NCI-H1436 (cell line): ENCODE measurements around the gene GNB1L.

Source experiments
- DNase-seq: peaks from one replicate; lab custom pipeline; 2025; lab: John Stamatoyannopoulos, UW

The GNB1L gene

DNA sequence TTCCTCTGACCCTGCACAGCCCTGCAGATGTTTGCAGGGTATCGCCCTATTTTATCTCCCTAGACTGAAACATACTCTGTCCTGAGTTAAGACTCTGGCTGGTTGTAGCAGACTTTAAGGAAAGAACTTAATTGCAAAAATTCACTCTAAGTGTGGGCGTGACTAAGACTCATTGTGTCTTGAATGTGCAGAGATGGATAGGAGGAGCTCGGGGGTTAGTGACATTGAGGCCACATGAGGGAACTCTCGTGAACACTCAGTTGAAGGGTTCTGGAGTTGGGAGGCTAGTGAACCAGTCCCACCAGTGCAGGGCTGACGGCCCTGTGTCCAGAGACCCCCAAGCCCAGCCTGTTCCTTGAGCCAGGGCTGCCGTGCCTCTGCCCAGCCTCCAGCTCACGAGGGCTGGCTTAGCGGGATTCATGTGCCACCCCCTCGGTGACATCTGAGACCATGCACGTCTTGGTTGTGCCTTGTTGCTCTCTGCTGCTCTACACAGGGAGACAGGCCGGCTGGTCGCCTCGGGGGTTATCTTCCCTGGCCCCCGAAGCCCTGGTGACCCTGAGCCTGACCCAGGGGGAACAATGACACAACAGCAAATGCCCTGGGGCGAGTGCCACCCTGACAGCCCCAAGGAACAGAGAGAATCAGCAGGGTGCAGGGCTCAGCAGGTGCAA lies 105.5 kb downstream of the GNB1L start:
- no peak for DNase-seq

- no peak for DNase-seq
Observed at GRCh38 chr22:19748139-19748538, 106.5 kb downstream of the GNB1L start.

GRCh38 chr22:19747551-19747950 lies 107.1 kb downstream of the GNB1L start:
- DNase-seq = no peak

- DNase-seq = no peak
Observed at GRCh38 chr22:19746726-19747125, 107.9 kb downstream of the GNB1L start.

- no peak for DNase-seq
Observed at GRCh38 chr22:19745155-19746101, 109.2 kb downstream of the GNB1L start.

DNA sequence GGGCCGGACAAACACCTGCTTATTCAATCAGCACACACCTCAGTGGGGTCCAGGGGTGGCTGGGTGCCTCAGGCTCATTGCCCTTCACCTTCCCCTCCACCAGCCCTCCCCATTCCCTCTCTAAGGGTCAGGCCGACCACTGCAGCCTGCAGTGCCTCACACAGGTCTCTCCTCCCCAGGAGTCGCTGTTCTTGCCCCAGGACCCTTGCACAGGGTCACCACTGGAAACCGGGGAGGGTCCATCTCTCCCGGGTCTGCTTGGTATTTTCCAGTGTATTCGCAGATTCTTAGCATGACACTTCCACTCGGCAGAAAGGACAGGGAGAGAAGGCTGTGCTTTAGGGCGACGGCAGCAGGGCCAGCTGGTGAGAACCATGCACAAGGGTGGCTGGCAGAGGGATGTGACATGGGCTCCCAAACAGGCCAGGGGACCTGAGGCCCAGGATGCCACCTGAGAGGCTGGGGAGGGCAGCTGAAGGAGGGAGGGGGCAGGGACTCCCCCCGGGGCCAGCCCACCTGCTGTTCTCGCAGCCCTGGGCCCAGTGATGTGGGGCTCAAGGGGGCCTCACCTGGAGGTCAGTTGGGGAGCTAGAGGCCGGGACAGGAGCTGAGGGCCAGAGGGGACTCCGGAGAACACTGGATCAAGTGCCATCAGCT lies 110.2 kb downstream of the GNB1L start:
- DNase-seq = no peak

GRCh38 chr22:19743651-19744050 lies 111.0 kb downstream of the GNB1L start:
- DNase-seq = no peak

- DNase-seq = no peak
Observed at GRCh38 chr22:19743081-19743480, 111.6 kb downstream of the GNB1L start.

DNA sequence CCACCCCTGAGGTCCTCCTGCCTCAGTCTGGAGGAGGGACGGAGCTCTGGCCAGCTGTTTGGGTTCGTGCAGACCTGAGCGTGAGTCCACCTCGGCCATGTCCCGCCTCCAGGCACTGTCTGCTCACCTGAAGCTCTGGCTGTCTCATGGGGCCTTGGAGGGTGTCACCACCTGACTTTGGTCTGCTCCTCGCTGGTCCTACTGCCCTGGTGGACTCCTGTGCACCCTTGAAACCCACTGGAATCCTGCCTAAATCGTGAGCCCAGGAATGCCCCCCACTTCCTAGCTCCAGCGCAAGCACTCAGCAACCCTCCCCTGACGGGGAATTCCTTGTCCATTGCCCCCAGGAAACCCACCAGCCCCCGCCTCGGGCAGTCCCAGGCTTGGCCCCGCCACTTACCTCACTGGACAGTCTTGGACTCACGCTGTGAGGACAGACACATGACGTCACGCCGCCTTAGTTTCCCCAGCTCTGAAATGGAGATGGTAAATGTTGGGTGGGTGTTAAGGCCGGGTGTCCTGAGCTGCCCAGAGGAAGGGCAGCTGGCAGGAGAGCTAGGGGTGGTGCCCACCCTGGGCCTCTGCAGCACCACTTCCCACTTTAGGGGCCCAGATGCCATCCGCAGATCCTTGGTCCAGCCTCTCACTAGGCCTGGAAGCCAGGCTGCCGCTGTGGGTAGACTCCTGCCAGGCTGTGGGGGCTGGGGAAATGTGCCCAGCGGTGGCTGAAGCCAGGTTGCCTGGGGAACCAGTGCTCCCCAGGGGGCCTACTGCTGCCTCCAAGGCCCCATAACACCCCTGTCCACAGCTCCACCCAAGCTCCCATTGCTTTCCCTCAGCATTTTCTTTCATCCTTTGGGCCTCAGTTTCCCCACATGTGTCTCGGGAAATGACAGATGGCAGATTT lies 112.3 kb downstream of the GNB1L start:
- no peak for DNase-seq

DNA sequence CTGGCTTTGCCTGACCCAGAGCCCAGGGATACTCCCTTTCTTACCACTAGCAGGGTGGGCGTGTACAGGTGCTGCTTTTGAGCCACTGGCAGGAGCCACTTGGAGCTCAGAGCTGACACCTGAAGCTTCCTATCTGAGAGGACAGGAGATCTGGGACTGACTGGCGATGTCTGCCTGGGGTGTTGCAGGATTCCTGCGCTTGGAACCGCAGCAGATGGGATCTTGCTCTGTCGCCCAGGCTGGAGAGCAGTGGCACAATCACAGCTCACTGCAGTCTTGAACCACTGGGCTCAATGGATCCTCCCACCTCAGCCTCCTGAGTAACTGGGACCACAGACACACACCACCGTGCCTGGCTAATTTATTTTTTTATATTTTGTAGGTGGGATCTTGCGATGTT lies 113.6 kb downstream of the GNB1L start:
- no peak for DNase-seq

DNA sequence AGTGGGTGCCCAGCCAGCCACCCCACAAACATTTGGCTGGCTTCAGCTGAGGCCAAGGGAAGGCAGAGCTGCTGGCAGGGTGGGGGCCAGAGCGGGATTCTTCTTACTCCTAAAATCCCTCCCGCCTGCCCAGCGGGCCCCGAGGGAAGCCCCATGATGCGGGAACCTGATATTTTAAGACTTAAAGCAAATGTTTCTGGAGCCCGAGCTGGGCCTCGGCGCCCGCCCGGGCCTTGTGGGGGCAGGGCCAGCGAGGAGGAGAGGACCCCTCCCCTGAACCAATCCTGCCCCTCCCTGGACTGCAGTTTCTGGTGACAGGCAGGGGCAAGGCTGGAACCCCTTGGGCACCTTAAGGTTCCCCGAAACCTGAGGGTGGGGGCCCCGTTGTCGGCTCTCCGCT lies 114.1 kb downstream of the GNB1L start:
- DNase-seq = no peak

DNA sequence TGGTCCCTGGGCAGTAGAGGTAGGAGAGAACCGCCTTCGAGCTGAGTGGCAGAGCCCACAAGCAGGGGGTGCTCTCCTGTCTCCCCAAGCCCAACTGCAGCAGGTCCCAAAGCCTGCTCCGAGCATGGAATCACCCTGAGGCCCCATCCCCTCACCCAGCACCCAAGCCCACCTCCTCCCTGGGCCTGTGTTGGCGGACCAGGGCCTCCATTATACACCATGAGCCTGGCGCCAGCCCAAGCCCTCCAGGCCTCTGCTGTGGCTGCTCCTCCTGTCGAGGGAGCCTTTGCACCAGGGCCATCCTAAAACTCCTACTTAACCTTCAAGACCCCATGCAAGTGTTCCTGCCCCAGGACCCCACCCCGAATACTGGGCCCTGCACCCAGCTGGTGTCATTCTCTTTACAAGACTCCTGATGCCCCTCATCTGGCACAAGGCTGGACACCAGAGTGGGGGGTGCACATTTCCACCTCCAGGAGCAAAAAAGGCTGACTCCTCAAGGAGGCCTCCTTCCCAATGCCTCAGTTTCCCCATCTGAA lies 114.7 kb downstream of the GNB1L start:
- no peak for DNase-seq

DNA sequence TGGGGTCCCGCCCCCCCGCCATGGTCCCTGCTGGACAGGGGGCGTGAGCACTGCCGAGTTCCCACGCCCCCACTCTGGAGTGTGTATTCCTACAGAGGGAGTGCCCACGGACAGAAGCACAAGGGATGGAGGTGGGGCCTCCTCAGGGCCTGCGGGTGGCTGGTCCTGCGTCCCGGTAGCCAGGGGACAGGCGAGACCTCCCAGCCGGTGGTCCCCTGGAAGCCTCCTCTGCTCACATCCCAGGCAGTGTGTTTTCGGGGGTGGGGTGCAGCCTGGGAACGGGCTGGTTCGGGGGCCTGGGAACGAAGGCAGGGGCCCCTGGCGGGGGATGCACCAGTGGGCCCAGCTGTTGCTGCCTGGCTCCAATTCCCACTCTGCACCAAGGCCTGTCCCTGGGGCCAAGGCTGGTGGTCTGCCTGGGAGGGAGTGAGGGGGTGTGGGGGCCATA lies 115.2 kb downstream of the GNB1L start:
- DNase-seq = no peak

- DNase-seq = no peak
Observed at GRCh38 chr22:19738664-19739447, 115.8 kb downstream of the GNB1L start.

DNA sequence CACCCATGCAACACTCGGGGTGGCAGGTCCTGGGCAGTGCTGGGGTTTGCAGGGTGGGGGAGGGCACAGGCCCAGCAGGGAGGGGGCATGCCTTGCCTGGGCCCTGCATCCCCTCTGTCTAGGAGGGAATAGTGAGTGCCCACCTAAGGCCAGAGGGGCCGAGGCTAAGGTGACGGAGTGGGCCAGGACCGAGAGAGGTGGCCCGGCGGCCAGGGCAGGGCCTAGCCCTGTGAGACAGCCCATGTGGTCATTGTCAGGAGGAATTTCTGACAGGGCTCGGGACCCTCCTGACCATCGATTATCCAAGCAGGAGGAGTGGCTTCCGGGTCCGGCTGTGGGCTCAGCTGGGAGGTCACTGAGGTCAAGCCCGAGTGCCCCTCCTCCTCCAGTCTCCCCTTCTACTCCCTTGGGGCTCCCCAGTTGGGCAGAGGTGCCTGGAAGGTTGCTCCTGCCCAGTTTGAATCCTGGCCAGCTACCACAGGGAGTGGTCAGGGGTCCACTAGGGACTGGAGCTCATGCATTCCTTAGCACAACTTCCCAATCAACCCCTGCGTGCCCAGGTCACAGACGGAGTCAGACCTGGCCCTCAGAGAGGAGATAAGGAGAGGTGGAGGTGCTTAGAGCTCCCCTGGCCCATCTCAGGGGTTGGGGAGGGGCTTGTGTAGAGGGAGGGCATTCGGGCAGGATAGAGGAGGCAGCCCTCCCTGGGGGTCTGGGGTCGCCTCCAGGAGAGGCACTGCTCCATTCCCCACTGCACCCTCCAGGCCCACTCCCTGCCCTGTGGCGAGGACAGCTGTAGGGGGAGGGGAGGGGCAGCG lies 116.6 kb downstream of the GNB1L start:
- no peak for DNase-seq

DNA sequence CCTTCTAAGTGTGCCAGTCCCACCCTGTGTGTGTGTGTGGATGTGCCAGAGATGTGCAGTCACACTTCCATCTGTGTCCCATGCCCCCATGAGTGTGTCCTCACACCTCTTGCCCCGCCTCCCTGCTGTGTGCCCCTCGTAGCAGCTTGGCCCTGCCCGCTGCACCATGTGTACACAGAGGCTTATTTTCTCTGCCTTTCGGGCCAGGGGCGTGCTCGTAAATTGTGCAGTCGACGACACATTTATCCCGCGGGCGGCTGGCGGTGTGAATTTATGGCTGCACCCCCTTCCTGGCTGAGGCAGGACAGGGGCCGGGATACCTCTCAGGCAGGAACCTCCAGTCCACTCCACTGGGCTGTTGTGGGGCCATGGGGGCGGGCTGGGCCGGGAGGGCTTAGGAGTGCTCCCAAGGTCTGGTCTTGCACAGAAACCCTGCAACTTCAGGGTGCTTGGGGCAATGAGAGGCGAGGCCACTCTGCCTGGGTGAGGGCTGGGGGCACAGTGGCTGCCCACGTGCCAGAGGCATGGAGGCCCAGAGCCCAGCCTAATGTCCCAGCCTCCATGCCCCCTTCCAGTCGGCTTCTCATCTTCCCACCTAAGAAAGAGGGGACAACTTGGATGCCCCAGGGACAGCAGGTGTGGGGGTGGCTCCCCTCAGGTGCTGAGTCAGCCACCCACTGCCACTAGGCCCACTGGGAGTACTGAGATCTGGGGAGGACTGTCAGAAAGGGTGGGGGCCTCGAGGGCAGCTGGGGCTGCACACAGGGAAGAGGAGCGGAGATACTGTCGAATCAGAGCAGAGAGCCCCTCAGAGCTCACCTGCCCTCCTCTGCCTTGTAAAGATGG lies 118.8 kb downstream of the GNB1L start:
- DNase-seq = no peak

DNA sequence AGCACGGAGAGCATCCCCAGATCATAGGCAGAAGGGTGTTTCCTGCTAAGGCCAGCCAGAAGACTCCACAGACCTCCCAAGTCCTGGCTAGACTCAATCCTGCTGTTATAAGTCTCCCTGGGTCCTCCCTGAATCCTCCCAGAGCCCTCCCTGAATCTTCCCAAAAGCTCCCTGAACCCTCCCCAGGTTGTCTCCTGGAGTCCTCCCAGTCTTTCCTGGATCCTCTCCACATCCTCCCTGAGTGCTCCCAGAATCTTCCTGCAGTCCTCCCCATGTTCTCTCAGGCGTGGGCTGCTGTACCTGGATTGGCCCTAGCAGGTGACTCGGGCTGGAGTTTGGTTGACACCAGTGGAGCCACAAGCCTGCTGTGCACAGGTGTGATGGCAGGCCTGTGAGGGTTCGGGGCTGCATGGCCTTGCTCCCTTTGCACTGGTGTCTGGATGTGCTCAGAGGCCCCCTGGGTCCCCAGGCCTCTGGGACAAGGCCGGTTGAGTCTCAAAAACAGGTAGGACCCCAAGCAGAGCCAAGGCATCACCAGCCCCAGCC lies 119.8 kb downstream of the GNB1L start:
- no peak for DNase-seq

DNA sequence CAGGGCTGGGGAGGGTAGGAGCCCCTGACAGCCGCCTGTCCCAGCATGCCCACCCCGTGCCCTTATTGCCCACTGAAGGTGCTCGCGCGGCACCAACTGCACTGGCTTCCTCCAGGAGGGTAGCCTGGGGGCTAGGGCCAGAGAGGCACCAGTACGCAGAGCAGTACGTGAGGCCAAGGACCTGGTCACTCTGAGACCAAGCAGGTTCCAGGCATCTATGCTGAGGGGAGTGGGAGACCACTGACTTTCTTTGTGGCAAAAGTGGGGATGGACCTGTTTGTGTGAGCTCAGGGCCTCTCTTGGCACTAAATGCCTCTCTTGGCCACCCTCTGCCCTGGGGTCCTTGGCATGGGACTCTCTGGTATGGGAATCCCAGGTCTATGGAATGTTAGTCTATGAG lies 120.5 kb downstream of the GNB1L start:
- DNase-seq = no peak
